ENCODE results near the gene ING2.
"Not testable (repeated sequence)": the region's sequence is repeated elsewhere in the genome, so short reads cannot be mapped to it uniquely, and the experiment has no call there.

Gene ING2

GRCh38 chr4:183552274-183553146, 47.7 kb downstream of the ING2 start:
- no peak for DNase-seq

DNA sequence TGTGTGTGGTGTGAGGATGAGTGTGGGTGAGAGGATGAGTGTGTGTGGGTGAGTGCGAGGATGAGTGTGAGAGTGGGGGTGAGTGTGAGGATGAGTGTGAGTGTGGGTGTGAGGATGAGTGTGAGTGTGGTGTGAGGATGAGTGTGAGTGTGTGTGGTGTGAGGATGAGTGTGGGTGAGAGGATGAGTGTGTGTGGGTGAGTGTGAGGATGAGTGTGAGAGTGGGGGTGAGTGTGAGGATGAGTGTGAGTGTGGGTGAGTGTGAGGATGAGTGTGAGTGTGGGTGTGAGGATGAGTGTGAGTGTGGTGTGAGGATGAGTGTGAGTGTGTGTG, 48.3 kb downstream of the ING2 start:
- not testable (repeated sequence) for DNase-seq

DNA sequence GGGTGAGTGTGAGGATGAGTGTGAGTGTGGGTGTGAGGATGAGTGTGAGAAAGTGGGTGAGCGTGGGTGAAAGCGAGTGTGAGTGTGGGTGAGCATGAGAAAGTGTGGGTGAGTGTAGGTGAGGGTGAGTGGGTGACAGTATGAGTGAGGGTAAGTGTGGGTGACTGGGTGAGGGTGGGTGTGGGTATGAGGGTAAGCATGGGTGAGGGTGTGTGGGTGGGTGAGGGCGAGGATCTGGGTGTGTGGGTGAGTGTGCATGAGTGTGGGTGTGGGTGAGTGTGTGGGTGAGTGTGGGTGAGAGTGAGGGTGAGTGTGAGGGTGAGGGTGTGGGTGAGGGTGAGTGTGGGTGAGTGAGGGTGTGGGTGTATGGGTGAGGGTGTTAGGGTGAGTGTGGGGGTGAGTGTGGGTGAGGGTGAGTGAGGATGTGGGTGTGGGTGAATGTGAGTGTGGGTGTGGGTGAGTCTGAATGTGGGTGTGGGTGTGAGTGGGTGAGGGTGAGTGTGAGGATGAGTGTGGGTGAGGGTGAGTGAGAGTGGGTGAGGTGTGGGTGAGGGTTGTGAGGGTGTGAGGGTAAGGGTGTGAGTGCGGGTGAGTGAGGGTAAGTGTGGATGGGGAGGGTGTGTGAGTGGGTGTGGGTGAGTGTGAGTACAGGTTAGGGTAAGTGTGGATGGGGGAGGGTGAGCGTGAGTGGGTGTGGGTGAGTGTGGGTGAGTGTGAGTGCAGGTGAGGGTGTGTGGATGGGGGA, 48.9 kb downstream of the ING2 start:
- no peak for DNase-seq

DNA sequence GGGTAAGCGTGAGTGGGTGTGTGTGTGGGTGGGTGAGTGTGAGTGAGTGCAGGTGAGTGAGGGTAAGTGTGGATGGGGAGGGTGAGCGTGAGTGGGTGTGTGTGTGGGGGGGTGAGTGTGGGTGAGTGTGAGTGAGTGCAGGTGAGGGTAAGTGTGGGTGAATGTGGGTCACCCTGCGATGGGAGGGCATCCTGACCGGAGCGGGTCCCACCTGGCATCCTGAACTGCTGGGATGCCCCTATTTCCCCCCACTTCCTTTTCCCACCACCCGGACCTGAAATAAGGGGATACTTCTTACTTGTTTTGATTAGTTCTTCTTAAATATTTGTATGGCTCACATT, 49.5 kb downstream of the ING2 start:
- no peak for DNase-seq

DNA sequence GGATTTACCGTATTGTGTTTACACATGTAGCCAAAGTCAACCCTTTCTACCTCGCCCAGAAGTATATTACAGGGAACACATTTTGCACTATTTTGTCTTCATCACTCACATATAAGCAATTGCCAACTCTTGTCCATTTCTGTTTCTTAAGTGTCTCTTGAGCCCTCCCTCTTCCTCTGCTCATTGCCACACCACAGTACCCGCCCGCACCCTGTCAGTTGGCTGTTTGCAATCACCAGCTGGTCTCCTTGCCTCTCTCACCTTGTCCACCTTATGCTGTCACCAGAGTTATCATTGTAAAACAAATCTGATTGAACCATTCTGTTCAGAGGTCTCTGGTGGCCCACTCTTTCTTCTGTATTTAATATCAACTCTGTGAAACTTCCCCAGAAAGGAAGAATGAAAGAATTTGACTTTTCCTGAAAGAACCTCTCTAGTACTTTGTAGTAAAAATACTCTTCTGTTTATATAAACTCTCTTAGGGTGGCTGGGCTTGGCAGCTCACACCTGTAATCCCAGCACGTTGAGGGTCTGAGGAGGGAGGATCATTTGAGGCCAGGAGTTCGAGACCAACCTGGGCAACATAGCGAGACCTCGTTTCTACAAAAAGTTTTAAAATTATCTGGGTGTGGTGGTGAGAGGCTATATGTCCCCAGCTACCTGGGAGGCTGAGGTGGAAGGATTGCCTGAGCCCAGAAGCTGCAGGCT, 50.2 kb downstream of the ING2 start:
- DNase-seq = no peak

DNA sequence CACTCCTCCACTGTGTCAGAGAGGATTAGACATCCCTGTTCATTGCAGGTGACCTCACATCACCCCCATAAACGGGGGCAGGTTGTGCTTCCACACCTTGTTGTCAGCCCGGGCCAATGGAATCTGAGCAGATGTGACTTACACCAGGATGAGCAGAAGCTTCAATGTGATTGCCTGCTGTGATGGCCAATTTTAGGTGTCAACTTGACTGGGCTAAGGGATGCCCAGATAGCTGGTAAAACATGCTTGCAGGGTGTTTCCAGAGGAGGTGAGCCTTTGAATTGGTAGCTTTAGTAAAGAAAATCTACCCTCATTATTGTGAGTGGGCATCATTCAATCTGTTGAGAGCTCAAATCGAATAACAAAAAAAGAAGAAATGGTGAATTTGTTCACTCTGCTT, 52.1 kb downstream of the ING2 start:
- DNase-seq = no peak

DNA sequence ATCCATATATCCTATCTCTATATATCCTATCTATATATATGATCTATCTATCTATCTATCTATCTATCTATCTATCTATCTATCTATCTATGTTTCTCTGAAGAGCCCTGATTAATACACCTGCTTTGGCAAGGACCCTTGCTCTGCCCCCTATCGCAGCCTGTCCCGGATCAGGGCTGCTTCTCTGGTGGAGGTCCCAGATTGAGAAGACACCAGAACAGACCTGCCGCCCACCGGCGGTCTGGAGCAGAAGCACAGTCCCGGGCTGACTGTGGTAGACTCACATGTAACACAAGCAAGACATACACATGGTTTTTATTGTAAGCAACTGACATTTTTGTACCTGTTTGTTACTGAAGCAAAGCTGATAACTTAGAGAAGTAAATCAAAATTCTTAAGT, 52.8 kb downstream of the ING2 start:
- DNase-seq = no peak

DNA sequence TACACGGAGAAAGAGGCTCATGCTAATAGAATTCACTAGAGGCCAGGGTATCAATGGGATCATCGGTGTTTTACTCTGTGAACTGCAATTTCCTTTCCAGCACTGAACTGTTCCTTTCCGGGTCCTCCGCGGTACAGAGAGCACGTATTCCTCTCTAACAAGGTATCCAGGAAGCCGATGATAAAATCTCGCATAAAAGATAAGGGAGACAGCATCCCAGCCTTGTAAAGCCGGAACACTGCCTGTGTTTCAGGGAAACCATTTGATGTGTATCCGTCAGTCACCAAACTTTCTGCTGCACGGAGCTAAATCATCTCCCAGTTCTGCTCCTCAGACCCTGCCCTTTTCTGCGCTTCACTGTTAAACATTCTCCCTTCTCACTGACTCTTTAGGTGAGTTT, 54.0 kb downstream of the ING2 start:
- DNase-seq = no peak

GRCh38 chr4:183561905-183562304, 57.0 kb downstream of the ING2 start:
- no peak for DNase-seq
